Naive B cell (primary cell): ENCODE results near the gene IFT22. TPM values are rescaled to one million over a fixed set of nuclear protein-coding genes. Genes with fewer than 3 reads are reported as not detected.
"Not testable (repeated sequence)": the region's sequence is repeated elsewhere in the genome, so short reads cannot be mapped to it uniquely, and the experiment has no call there.

Experiments used
- ATAC-seq, 2 donors: fragments of 150-1000 bp; cut with Tn5 transposase; 2 replicates each; pipeline ENCODE4 v1.10.0; 2021; ENCODE audit warnings: low read depth in 2 of 2, mild to moderate bottlenecking in 2 of 2, moderate library complexity in 2 of 2
- DNase-seq: peaks from one replicate; pipeline ENCODE4 v3.0.0; 2022
- H3K27ac Mint-ChIP-seq, 6 donors: one replicate each; pipeline ENCODE4 v1.8.0; 2020 to 2022; ENCODE audit warnings: mild to moderate bottlenecking in 6 of 6, mixed read lengths in 6 of 6, moderate library complexity in 5 of 6, inconsistent platforms in 2 of 6
- H3K27me3 Mint-ChIP-seq, 3 donors: one replicate each; pipeline ENCODE4 v1.8.0; 2021 to 2022; ENCODE audit warnings: mixed read lengths in 3 of 3, mild to moderate bottlenecking in 1 of 3
- H3K36me3 Mint-ChIP-seq, 2 donors: one replicate each; pipeline ENCODE4 v1.8.0; 2020 to 2022; ENCODE audit warnings: mixed read lengths in 2 of 2, inconsistent platforms in 1 of 2, mild to moderate bottlenecking in 1 of 2
- H3K4me1 Mint-ChIP-seq, 3 donors: one replicate each; pipeline ENCODE4 v1.8.0; 2020 to 2022; ENCODE audit warnings: mixed read lengths in 3 of 3, inconsistent platforms in 1 of 3, mild to moderate bottlenecking in 1 of 3, moderate library complexity in 1 of 3
- H3K4me3 Mint-ChIP-seq, 8 donors: one replicate each; pipeline ENCODE4 v1.8.0; 2020 to 2022; ENCODE audit warnings: mild to moderate bottlenecking in 8 of 8, mixed read lengths in 8 of 8, moderate library complexity in 8 of 8, inconsistent platforms in 2 of 8
- H3K9me3 Mint-ChIP-seq, 7 donors: one replicate each; pipeline ENCODE4 v1.8.0; 2020 to 2022; ENCODE audit warnings: mixed read lengths in 7 of 7, mild to moderate bottlenecking in 5 of 7, inconsistent platforms in 2 of 7, moderate library complexity in 1 of 7
- polyA plus RNA-seq, 6 donors: library from polyadenylated mRNA; unstranded; fragments of 300-500 nt; fragmentation: Illumina TruSeq; gene quantifications; one replicate each; pipeline ENCODE4 v1.2.3, GENCODE V29; 2021; ENCODE audit warnings: low read depth in 6 of 6

Gene IFT22
- 10 to 100 TPM; 12.0 to 21.5 (median 17.6) TPM for polyA plus RNA-seq

GRCh38 chr7:101321491-101322401 is at the start of gene IFT22:
Gene IFT22, minus strand, starts transcription at chr7:101321812. Its CDS starts 103 bp downstream, at chr7:101321709.
- Mint-ChIP-seq H3K36me3 (no peaks in the 10 kb centered on the region), H3K27ac (peak within 1 kb of the TSS; percentile 91 to 96 (median 94)), H3K4me3 (peak within 1 kb of the TSS; percentile 82 to 96 (median 94)), H3K9me3 (no peaks in the 10 kb centered on the region), H3K27me3 (peaks cover 0 to 5% (median 4%) of the 10 kb centered on the region in 3 donors), H3K4me1 (peaks cover 8 to 18% (median 13%) of the 10 kb centered on the region in 3 donors)
- DNase-seq, result peak; percentile 87
- ATAC-seq, result peak; percentile 98

DNA sequence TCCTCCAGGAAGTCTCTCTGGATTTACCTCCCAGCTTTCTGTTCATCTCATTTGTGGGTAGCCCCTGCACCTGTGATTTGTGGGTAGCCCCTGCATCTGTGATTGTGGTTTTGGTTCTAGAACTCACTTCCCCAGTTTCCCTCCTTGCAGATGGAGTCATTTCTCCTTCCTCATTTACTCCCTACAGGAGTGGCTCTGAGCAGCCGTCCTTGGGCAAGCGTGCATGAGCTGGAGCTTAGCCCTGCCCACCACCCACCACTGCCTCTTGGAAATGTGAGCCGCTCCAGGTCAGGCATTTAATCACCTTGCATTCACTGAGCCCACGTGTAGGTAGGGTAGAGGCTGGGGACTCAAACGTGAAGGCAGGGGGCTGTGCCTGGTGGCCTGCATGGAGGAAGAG is 49.2 kb upstream of the IFT22 start:
- H3K4me1 Mint-ChIP-seq, result peaks cover 10 to 24% (median 10%) of the 10 kb centered on the region in 3 donors

DNA sequence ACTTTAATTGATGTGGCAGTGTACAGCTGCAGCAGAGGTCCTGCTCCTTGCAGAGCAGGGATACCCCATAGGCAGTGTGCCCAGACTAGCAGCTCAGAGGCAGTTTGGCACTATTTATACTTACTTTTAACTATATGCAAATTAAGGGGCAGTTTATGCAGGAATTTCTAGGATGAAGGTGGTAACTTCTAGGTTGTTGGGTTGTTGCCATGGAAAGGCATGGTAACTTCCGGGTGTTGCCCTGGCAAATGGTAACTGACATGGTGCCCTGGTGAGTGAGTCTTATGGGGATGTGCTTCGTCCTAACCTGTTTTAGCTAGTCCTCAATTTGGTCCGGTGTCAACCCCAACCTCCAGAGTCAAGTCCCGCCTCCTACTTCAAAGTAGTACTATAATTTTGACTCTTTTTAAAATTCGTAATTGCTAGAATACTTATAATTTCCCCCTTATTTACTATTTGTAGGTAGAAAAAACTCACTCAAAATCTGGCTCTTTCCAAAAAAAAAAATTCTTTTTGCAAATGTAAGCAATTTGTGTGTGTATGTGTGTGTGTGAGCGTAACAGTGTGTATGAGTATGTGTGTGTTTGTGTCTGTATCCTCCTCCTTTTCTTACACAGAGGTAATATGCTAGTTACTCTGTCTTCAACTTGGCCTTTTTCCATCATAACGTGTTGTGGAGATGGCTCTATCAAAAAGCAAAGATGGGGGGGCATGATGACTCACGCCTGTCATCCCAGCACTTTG is 47.0 kb upstream of the IFT22 start:
- DNase-seq (no peak), ATAC-seq (no peak)
- Mint-ChIP-seq H3K36me3 (peaks cover 0 to 5% of the 10 kb centered on the region in 2 donors), H3K4me3 (no peak overlapping the region), H3K27me3 (peaks cover 30 to 38% (median 32%) of the 10 kb centered on the region in 3 donors), H3K27ac (peak overlapping the region in 1 of 6 donors; percentile 12), H3K9me3 (peaks cover 0 to 10% (median 0%) of the 10 kb centered on the region in 7 donors), H3K4me1 (peaks cover 14 to 41% (median 14%) of the 10 kb centered on the region in 3 donors)

More for the DNA sequence above, 49.2 kb upstream of the IFT22 start:
- Mint-ChIP-seq H3K27ac (peak overlapping the region in 3 of 6 donors; percentile 20 to 76 (median 25)), H3K9me3 (peaks cover 0 to 10% (median 0%) of the 10 kb centered on the region in 7 donors), H3K36me3 (peaks cover 0 to 5% of the 10 kb centered on the region in 2 donors), H3K27me3 (peaks cover 27 to 33% (median 31%) of the 10 kb centered on the region in 3 donors), H3K4me3 (peak overlapping the region in 5 of 8 donors; percentile 21 to 83 (median 62))
- DNase-seq, result peak; percentile 29
- ATAC-seq, result peak; percentile 65 to 72

DNA sequence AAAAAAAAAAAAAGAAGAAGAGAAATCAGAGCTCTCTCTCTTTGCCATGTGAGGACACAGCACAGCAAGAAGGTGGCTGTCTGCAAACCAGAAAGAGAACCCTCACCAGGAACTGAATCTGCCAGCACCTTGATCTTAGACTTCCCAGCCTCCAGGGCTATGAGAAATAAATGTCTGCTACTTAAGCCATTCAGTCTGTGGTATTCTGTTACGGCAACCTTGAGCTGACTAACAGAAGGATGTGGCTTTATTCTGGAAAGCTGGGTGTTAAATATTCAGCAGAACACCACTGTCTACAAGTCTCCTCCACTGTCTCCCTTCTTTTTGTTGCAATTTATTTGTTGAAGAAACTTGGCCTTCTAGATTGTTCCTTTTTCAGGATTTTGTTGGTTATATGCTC is 46.1 kb upstream of the IFT22 start:
- Mint-ChIP-seq H3K36me3 (peaks cover 0 to 5% of the 10 kb centered on the region in 2 donors), H3K4me3 (no peak overlapping the region), H3K27ac (no peak overlapping the region), H3K27me3 (peaks cover 25 to 31% (median 26%) of the 10 kb centered on the region in 3 donors), H3K4me1 (peaks cover 14 to 41% (median 14%) of the 10 kb centered on the region in 3 donors), H3K9me3 (peaks cover 0 to 10% (median 0%) of the 10 kb centered on the region in 7 donors)
- DNase-seq, result no peak
- no peak for ATAC-seq

- Mint-ChIP-seq H3K27me3 (peaks cover 21 to 26% (median 21%) of the 10 kb centered on the region in 3 donors), H3K27ac (peak overlapping the region in 1 of 6 donors; percentile 24), H3K36me3 (peaks cover 0 to 5% of the 10 kb centered on the region in 2 donors), H3K4me3 (peak overlapping the region in 2 of 8 donors; percentile 29 to 33), H3K4me1 (peaks cover 12 to 45% (median 12%) of the 10 kb centered on the region in 3 donors), H3K9me3 (peaks cover 0 to 10% (median 0%) of the 10 kb centered on the region in 7 donors)
- ATAC-seq, result no peak
- no peak for DNase-seq
Observed at GRCh38 chr7:101365956-101366355, 44.3 kb upstream of the IFT22 start.

DNA sequence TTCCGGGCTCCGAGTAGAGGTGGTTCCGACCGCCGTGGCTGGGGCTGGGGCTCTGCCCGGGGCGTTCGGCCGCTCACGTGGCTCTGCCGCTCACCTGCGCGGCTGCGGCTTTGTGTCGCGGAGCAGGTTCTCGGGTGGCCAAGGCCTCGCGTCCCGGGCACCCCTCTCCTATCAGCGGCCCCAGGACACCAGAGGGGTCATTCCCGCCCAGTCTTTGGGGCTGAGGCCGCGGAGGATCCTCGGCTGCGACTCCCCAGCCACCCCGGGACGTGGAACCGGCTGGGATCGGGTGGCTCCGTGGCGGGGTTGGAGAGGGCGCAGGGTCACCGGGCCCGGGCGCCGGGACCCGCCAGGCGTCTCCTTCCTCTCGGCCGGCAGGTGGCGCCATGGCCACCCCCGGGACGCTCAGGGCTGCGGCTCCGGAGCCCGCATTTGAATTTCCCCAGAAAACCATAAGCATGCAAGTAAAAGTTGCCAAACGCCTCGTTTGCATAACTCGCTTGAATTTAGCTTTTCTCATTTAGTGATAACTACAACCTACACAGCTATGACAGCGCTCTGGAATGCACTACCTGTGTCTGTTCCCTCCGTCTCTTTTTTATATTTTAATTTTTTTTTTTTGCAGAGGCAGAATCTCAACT is 42.2 kb upstream of the IFT22 start:
- H3K27me3 Mint-ChIP-seq, result peaks cover 16 to 19% (median 17%) of the 10 kb centered on the region in 3 donors
- peaks cover 0 to 10% (median 0%) of the 10 kb centered on the region in 7 donors for H3K9me3 Mint-ChIP-seq
- ATAC-seq, result peak; percentile 93 to 95
- peaks cover 5 to 33% (median 5%) of the 10 kb centered on the region in 3 donors for H3K4me1 Mint-ChIP-seq
- peaks cover 0 to 5% of the 10 kb centered on the region in 2 donors for H3K36me3 Mint-ChIP-seq
- peak; percentile 71 for DNase-seq
- no peak overlapping the region for H3K27ac Mint-ChIP-seq
- H3K4me3 Mint-ChIP-seq, result peak overlapping the region; percentile 30 to 83 (median 68)

DNA sequence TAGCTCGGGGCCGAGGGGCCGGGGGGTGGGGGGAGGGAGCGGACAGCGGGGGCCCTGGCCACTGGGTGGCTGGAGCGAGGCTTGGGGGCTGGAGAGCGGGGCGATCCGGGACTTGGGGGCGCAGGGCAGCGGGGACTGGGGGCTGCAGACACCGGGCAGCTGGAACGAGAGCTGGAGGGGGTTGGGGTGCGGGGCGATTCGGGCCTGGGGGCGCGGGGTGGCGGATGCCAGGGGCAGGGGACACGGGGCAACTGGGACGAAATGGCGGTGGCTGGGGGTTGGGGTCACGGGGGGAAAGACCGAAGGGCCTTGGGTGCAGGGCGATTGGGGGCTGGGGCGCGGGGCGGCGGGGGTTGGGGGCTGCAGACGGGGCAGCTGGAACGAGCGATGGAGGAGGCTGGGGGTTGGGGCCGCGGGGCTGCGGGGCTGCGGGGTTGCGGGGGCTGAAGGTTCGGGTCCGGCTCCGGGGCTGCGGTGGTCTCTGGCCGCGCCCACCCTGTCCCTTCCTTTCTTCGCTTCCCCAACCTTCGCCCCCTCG is 41.7 kb upstream of the IFT22 start:
- peaks cover 13 to 19% (median 16%) of the 10 kb centered on the region in 3 donors for H3K27me3 Mint-ChIP-seq
- H3K4me1 Mint-ChIP-seq, result peaks cover 5 to 32% (median 5%) of the 10 kb centered on the region in 3 donors
- H3K4me3 Mint-ChIP-seq, result peak overlapping the region in 5 of 8 donors; percentile 32 to 79 (median 59)
- DNase-seq (no peak), ATAC-seq (no peak)
- peaks cover 0 to 4% of the 10 kb centered on the region in 2 donors for H3K36me3 Mint-ChIP-seq
- H3K9me3 Mint-ChIP-seq, result peaks cover 0 to 10% (median 0%) of the 10 kb centered on the region in 7 donors
- H3K27ac Mint-ChIP-seq, result no peak overlapping the region

GRCh38 chr7:101362334-101363195 is 41.0 kb upstream of the IFT22 start, which contains the start of gene COL26A1:
Gene COL26A1, plus strand, starts transcription at chr7:101362875. Its CDS starts 158 bp downstream, at chr7:101363033.
- H3K4me3 Mint-ChIP-seq, result peak within 1 kb of the TSS; percentile 53 to 82 (median 76)
- no peaks in the 10 kb centered on the region for H3K36me3 Mint-ChIP-seq
- DNase-seq (peak; percentile 29), ATAC-seq (peak in 1 of 2 donors; percentile 29)
- peaks cover 5 to 28% (median 5%) of the 10 kb centered on the region in 3 donors for H3K4me1 Mint-ChIP-seq
- peaks cover 0 to 4% (median 0%) of the 10 kb centered on the region in 7 donors for H3K9me3 Mint-ChIP-seq
- H3K27me3 Mint-ChIP-seq, result peaks cover 10 to 19% (median 16%) of the 10 kb centered on the region in 3 donors
- H3K27ac Mint-ChIP-seq, result peak within 1 kb of the TSS in 1 of 6 donors; percentile 63

GRCh38 chr7:101357433-101357832 is 35.8 kb upstream of the IFT22 start:
- Mint-ChIP-seq H3K9me3 (peaks cover 0 to 9% (median 5%) of the 10 kb centered on the region in 7 donors), H3K36me3 (no peaks in the 10 kb centered on the region), H3K4me3 (peak overlapping the region in 1 of 8 donors; percentile 7), H3K4me1 (peaks cover 0 to 10% (median 0%) of the 10 kb centered on the region in 3 donors), H3K27ac (no peak overlapping the region), H3K27me3 (peaks cover 13 to 18% (median 16%) of the 10 kb centered on the region in 3 donors)
- no peak for DNase-seq
- no peak for ATAC-seq

- ATAC-seq, result no peak
- Mint-ChIP-seq H3K4me3 (no peak overlapping the region), H3K36me3 (no peaks in the 10 kb centered on the region), H3K27me3 (peaks cover 14 to 29% (median 25%) of the 10 kb centered on the region in 3 donors), H3K27ac (no peak overlapping the region), H3K4me1 (peaks cover 0 to 4% (median 0%) of the 10 kb centered on the region in 3 donors), H3K9me3 (peaks cover 0 to 9% (median 5%) of the 10 kb centered on the region in 7 donors)
- DNase-seq, result no peak
Observed at GRCh38 chr7:101352920-101353308, 31.3 kb upstream of the IFT22 start.

GRCh38 chr7:101349300-101349699 is 27.7 kb upstream of the IFT22 start:
- not testable (repeated sequence) for DNase-seq, H3K4me3 Mint-ChIP-seq, H3K36me3 Mint-ChIP-seq, ATAC-seq, H3K9me3 Mint-ChIP-seq, H3K4me1 Mint-ChIP-seq, H3K27ac Mint-ChIP-seq
- H3K27me3 Mint-ChIP-seq, result peaks cover 5 to 33% (median 28%) of the 10 kb centered on the region in 3 donors
